SK-N-SH treated with all-trans-retinoic acid at 6 μM for 48 hours (cell line): Measurements from ENCODE around the gene DGCR2.

Source experiments
- ATAC-seq: fragments of 200-7000 bp; cut with Tn5 transposase; 3 replicates; pipeline ENCODE4 v1.9.1; 2020; ENCODE audit warnings: mild to moderate bottlenecking, moderate library complexity
- BACH2 ChIP-seq: fragments of 250-450 bp; sonication (Bioruptor Pico); IDR thresholded peaks from 2 replicates; pipeline ENCODE4 v1.9.0; 2021; ENCODE audit warnings: mild to moderate bottlenecking, borderline replicate concordance
- CSDC2 ChIP-seq: fragments of 250-450 bp; sonication (Bioruptor Pico); IDR thresholded peaks from 2 replicates; pipeline ENCODE4 v1.5.0; 2020; ENCODE audit warnings: mild to moderate bottlenecking, moderate library complexity
- CSRNP3 ChIP-seq: fragments of 250-450 bp; sonication (Bioruptor Pico); IDR thresholded peaks from 2 replicates; pipeline ENCODE4 v1.5.1; 2021; ENCODE audit warnings: mild to moderate bottlenecking, moderate library complexity
- ESRRG ChIP-seq: fragments of 250-450 bp; sonication (Bioruptor Pico); IDR thresholded peaks from 2 replicates; pipeline ENCODE4 v1.6.1; 2021; ENCODE audit warnings: mild to moderate bottlenecking
- GLIS3 ChIP-seq: fragments of 250-450 bp; sonication (Bioruptor Pico); IDR thresholded peaks from 2 replicates; pipeline ENCODE4 v1.5.0; 2020; ENCODE audit warnings: mild to moderate bottlenecking, moderate library complexity
- ISL1 ChIP-seq: fragments of 250-450 bp; sonication (Bioruptor Pico); IDR thresholded peaks from 2 replicates; pipeline ENCODE4 v2.1.2; 2022; ENCODE audit warnings: mild to moderate bottlenecking, moderate library complexity
- OSR1 ChIP-seq: fragments of 250-450 bp; sonication (Bioruptor Pico); IDR thresholded peaks from 2 replicates; pipeline ENCODE4 v1.8.0; 2022; ENCODE audit warnings: moderate library complexity, mild to moderate bottlenecking, inconsistent platforms
- PATZ1 ChIP-seq: fragments of 250-450 bp; sonication (Bioruptor Pico); IDR thresholded peaks from 2 replicates; pipeline ENCODE4 v1.8.0; 2020; ENCODE audit warnings: mild to moderate bottlenecking, moderate library complexity, borderline replicate concordance
- POU6F1 ChIP-seq: fragments of 250-450 bp; sonication (Bioruptor Pico); IDR thresholded peaks from 2 replicates; pipeline ENCODE4 v1.8.0; 2021; ENCODE audit warnings: low read depth, mild to moderate bottlenecking, moderate library complexity, borderline replicate concordance
- PPARA ChIP-seq: fragments of 250-450 bp; sonication (Bioruptor Pico); IDR thresholded peaks from 2 replicates; pipeline ENCODE4 v1.5.0; 2020; ENCODE audit warnings: mild to moderate bottlenecking, borderline replicate concordance
- RARB ChIP-seq: fragments of 250-450 bp; sonication (Bioruptor Pico); IDR thresholded peaks from 2 replicates; pipeline ENCODE4 v1.8.0; 2021; ENCODE audit warnings: mild to moderate bottlenecking, moderate library complexity
- TCF4 ChIP-seq: fragments of 250-450 bp; sonication (Bioruptor Pico); IDR thresholded peaks from 2 replicates; pipeline ENCODE4 v1.8.0; 2021; ENCODE audit warnings: mild to moderate bottlenecking, moderate library complexity, borderline replicate concordance
- TOX ChIP-seq: fragments of 250-450 bp; sonication (Bioruptor Pico); IDR thresholded peaks from 2 replicates; pipeline ENCODE4 v1.8.0; 2021; ENCODE audit warnings: mild to moderate bottlenecking, moderate library complexity, borderline replicate concordance
- TSHZ2 ChIP-seq: fragments of 250-450 bp; sonication (Bioruptor Pico); IDR thresholded peaks from 2 replicates; pipeline ENCODE4 v1.5.0; 2020; ENCODE audit warnings: mild to moderate bottlenecking, moderate library complexity
- ZC3H10 ChIP-seq: fragments of 250-450 bp; sonication (Bioruptor Pico); IDR thresholded peaks from 2 replicates; pipeline ENCODE4 v1.5.1; 2021; ENCODE audit warnings: mild to moderate bottlenecking, moderate library complexity
- ZFP3 ChIP-seq: fragments of 250-450 bp; sonication (Bioruptor Pico); IDR thresholded peaks from 2 replicates; pipeline ENCODE4 v1.5.0; 2020; ENCODE audit warnings: mild to moderate bottlenecking, moderate library complexity
- ZFP30 ChIP-seq: fragments of 450-650 bp; formaldehyde crosslinking; IDR thresholded peaks from 2 replicates; pipeline ENCODE4 v1.5.0; 2022; ENCODE audit warnings: mild to moderate bottlenecking, moderate library complexity
- ZNF565 ChIP-seq: fragments of 450-650 bp; formaldehyde crosslinking; conservative IDR thresholded peaks from 2 replicates; pipeline ENCODE4 v1.5.0; 2020; ENCODE audit warnings: low read depth, mild to moderate bottlenecking, moderate library complexity
- ZNF70 ChIP-seq: fragments of 450-650 bp; formaldehyde crosslinking; IDR thresholded peaks from 2 replicates; pipeline ENCODE4 v1.5.0; 2020; ENCODE audit warnings: mild to moderate bottlenecking, moderate library complexity

DGCR2 gene

GRCh38 chr22:18994701-18995326, 127.4 kb downstream of the DGCR2 start:
- TF ChIP-seq ZFP3 (no peak), PATZ1 (CRISPR knock-in tag) (no peak), BACH2 (no peak), ESRRG (no peak), CSDC2 (CRISPR knock-in tag) (no peak), GLIS3 (CRISPR knock-in tag) (no peak), TSHZ2 (CRISPR knock-in tag) (no peak)

GRCh38 chr22:18994056-18994455, 128.2 kb downstream of the DGCR2 start:
- no peak for TF ChIP-seq TCF4 (CRISPR knock-in tag)
- TF ChIP-seq ZNF565 (CRISPR knock-in tag) = no peak
- no peak for TF ChIP-seq PPARA (CRISPR knock-in tag)
- no peak for TF ChIP-seq CSRNP3 (CRISPR knock-in tag)
- TF ChIP-seq OSR1 (CRISPR knock-in tag) = no peak
- no peak for TF ChIP-seq POU6F1 (CRISPR knock-in tag)

More at GRCh38 chr22:18994701-18995326, 127.4 kb downstream of the DGCR2 start:
- no peak; the same call in 2 of the 3 replicates for ATAC-seq

GRCh38 chr22:18992543-18993198, 129.5 kb downstream of the DGCR2 start:
- TF ChIP-seq ISL1 (CRISPR knock-in tag) (no peak), RARB (no peak), PPARA (CRISPR knock-in tag) (no peak), ZC3H10 (CRISPR knock-in tag) (no peak), TOX (CRISPR knock-in tag) (no peak)
- ATAC-seq = no peak

More at GRCh38 chr22:18994056-18994455, 128.2 kb downstream of the DGCR2 start:
- ATAC-seq = no peak

- no peak for ATAC-seq
- no peak for TF ChIP-seq BACH2
- no peak for TF ChIP-seq TSHZ2 (CRISPR knock-in tag)
- no peak for TF ChIP-seq ZFP30 (CRISPR knock-in tag)
- TF ChIP-seq ZNF565 (CRISPR knock-in tag) = no peak
- no peak for TF ChIP-seq OSR1 (CRISPR knock-in tag)
- TF ChIP-seq ZNF70 (CRISPR knock-in tag) = no peak
- no peak for TF ChIP-seq GLIS3 (CRISPR knock-in tag)
- TF ChIP-seq POU6F1 (CRISPR knock-in tag) = no peak
- TF ChIP-seq RARB = no peak
- no peak for TF ChIP-seq ISL1 (CRISPR knock-in tag)
- TF ChIP-seq TCF4 (CRISPR knock-in tag) = no peak
- TF ChIP-seq ZC3H10 (CRISPR knock-in tag) = no peak
- TF ChIP-seq ESRRG = no peak
- no peak for TF ChIP-seq ZFP3
These were observed 130.3 kb downstream of the DGCR2 start for GRCh38 chr22:18991821-18992442.
